Endothelial cell of umbilical vein (primary cell): ENCODE results near the gene HAP1. TPM values are rescaled to one million over a fixed set of nuclear protein-coding genes. Genes with fewer than 3 reads are reported as not detected.

Source experiments
- BruUV-seq: library from RNA; stranded (reverse); fragments of 400-500 nt; replicated peaks from 2 replicates; lab custom pipeline; 2021; lab: Mats Ljungman, UMichigan
- CTCF ChIA-PET: fragments of 300-600, 350-600 bp; sonication (Branson Sonifier 250); formaldehyde crosslinking; loops from one replicate; lab custom pipeline; 2021; ENCODE audit warnings: antibody characterized with exemption, inconsistent platforms; lab: Charles Lee
- POLR2A ChIA-PET: fragments of 300-600, 350-600 bp; sonication (Branson Sonifier 250); formaldehyde crosslinking; loops from one replicate; lab custom pipeline; 2021; ENCODE audit warnings: antibody characterized with exemption, inconsistent platforms; lab: Charles Lee
- DNase-seq: peaks from one replicate; pipeline ENCODE4 v3.0.0-alpha.2; 2011; ENCODE audit warnings: low read depth, low spot score
- FAIRE-seq: peaks from 2 replicates; lab custom pipeline; 2011; peaks lifted over from hg19 to GRCh38; lab: Jason Lieb, UNC
- H2AFZ ChIP-seq: 2 replicates; pipeline ENCODE4 v1.6.0; 2012; ENCODE audit warnings: low read depth, low read length, control low read depth, inconsistent platforms
- H3K27ac ChIP-seq: 2 replicates; pipeline ENCODE4 v1.5.1; 2011; ENCODE audit warnings: low read depth, mild to moderate bottlenecking, control low read depth, low read length, moderate library complexity; ENCODE audit not compliant: insufficient read depth
- H3K27me3 ChIP-seq, 2 experiments: 2 replicates each; pipeline versions ENCODE4 v1.6.0 to v1.6.1; 2011; ENCODE audit warnings: low read length in 2 of 2, mixed read lengths in 1 of 2; ENCODE audit not compliant: control insufficient read depth in 2 of 2, insufficient read depth in 2 of 2
- H3K36me3 ChIP-seq, 2 experiments: 2 replicates in 1 of 2; 3 replicates in 1 of 2; pipeline ENCODE4 v1.5.1; 2011; ENCODE audit warnings: low read length in 2 of 2, mild to moderate bottlenecking in 1 of 2, moderate library complexity in 1 of 2; ENCODE audit not compliant: control insufficient read depth in 2 of 2, insufficient read depth in 2 of 2; ENCODE audit errors: extremely low read depth in 1 of 2
- H3K4me1 ChIP-seq: 3 replicates; pipeline ENCODE4 v1.5.1; 2011; ENCODE audit warnings: mild to moderate bottlenecking, low read length; ENCODE audit not compliant: control insufficient read depth, insufficient read depth; ENCODE audit errors: extremely low read depth
- H3K4me2 ChIP-seq: 2 replicates; pipeline ENCODE4 v1.6.1; 2011; ENCODE audit warnings: low read length, control low read depth, mixed read lengths; ENCODE audit not compliant: insufficient read depth
- H3K4me3 ChIP-seq, 3 experiments: fragments of 200-600 bp in 1 of 3; sonication (generic), shearing (Covaris generic) in 1 of 3; replicated peaks in 1 of 3; 2 replicates each; pipeline ENCODE4 v1.5.1; 2011 to 2016; ENCODE audit warnings: control low read depth in 3 of 3, low read length in 3 of 3, mild to moderate bottlenecking in 2 of 3, inconsistent platforms in 1 of 3, low read depth in 1 of 3, moderate library complexity in 1 of 3; ENCODE audit not compliant: insufficient read depth in 1 of 3
- H3K79me2 ChIP-seq: 2 replicates; pipeline ENCODE4 v1.6.0; 2012; ENCODE audit warnings: low read length, inconsistent platforms; ENCODE audit not compliant: control insufficient read depth, insufficient read depth
- H3K9ac ChIP-seq: replicated peaks from 2 replicates; pipeline ENCODE3; 2011; ENCODE audit warnings: low read length, control low read depth; ENCODE audit not compliant: insufficient read depth; ENCODE audit errors: extremely low read depth
- H3K9me1 ChIP-seq: replicated peaks from 3 replicates; pipeline ENCODE4 v1.6.0; 2011; ENCODE audit warnings: mild to moderate bottlenecking, low read length; ENCODE audit not compliant: control insufficient read depth, insufficient read depth; ENCODE audit errors: extremely low read depth
- H3K9me3 ChIP-seq: replicated peaks from 2 replicates; pipeline ENCODE4 v1.5.1; 2012; ENCODE audit warnings: low read length, inconsistent platforms; ENCODE audit not compliant: control insufficient read depth, insufficient read depth
- H4K20me1 ChIP-seq: replicated peaks from 2 replicates; pipeline ENCODE3; 2011; ENCODE audit warnings: mild to moderate bottlenecking, low read length; ENCODE audit not compliant: control insufficient read depth, insufficient read depth; ENCODE audit errors: extremely low read depth
- EZH2 ChIP-seq: IDR thresholded peaks from 2 replicates; pipeline ENCODE4 v1.6.1; 2012; ENCODE audit warnings: borderline replicate concordance, low read depth, mild to moderate bottlenecking, moderate library complexity, low read length, inconsistent platforms; ENCODE audit not compliant: severe bottlenecking
- FOS ChIP-seq: IDR thresholded peaks from 2 replicates; pipeline ENCODE4 v1.6.1; 2011; ENCODE audit warnings: mild to moderate bottlenecking, low read length, moderate library complexity, borderline replicate concordance; ENCODE audit not compliant: insufficient read depth
- GATA2 ChIP-seq: IDR thresholded peaks from 2 replicates; pipeline ENCODE4 v1.7.0; 2011; ENCODE audit warnings: low read depth, mild to moderate bottlenecking, moderate library complexity, mixed read lengths, low read length; ENCODE audit not compliant: insufficient read length, insufficient read depth
- MAX ChIP-seq: IDR thresholded peaks from 2 replicates; pipeline ENCODE4 v1.6.1; 2011; ENCODE audit not compliant: insufficient read depth, insufficient read length
- POLR2A ChIP-seq: IDR thresholded peaks from 2 replicates; pipeline ENCODE4 v1.6.1; 2012; ENCODE audit warnings: low read depth, mild to moderate bottlenecking, control low read depth, low read length
- POLR2AphosphoS5 ChIP-seq: IDR thresholded peaks from 2 replicates; pipeline ENCODE4 v1.6.1; 2012; ENCODE audit warnings: low read depth, mild to moderate bottlenecking, control low read depth, low read length, moderate library complexity; ENCODE audit not compliant: insufficient read depth
- dilution Hi-C: fragments of 300-500 bp; cut with MboI; formaldehyde crosslinking; loops from one replicate; pipeline ENCODE4 v1.15.0; 2019; ENCODE audit warnings: low sequenced_read_pairs; ENCODE audit not compliant: extremely low pct_ligation_motif_present
- intact Hi-C: fragments of 100-400 bp; cut with micrococcal nuclease; formaldehyde crosslinking; loops from one replicate; pipeline ENCODE4 v1.10.0; 2022
- polyA plus RNA-seq, 4 experiments: library from polyadenylated mRNA; depleted of rRNA in 3 of 4; stranded (reverse) in 3 of 4; unstranded in 1 of 4; fragments of >200 nt; gene quantifications; 2 replicates each; pipeline versions ENCODE4 v1.2.1 to v1.2.3, GENCODE V29; 2011 to 2012; ENCODE audit warnings: missing spikeins in 1 of 4
- total RNA-seq: library from RNA; stranded (reverse); gene quantifications from 2 replicates; pipeline ENCODE4 v1.2.3, GENCODE V29; 2021
- TF ChIP-seq, protein P1 (sequence below), 2 donors: IDR thresholded peaks; 1 replicate in 1 of 2; 2 replicates in 1 of 2; pipeline ENCODE4 v1.5.1; 2011; ENCODE audit warnings: low read length in 2 of 2, mild to moderate bottlenecking in 2 of 2, moderate library complexity in 2 of 2, control low read depth in 1 of 2, inconsistent platforms in 1 of 2, low read depth in 1 of 2; ENCODE audit not compliant: insufficient read depth in 1 of 2; ENCODE audit errors: extremely low read depth in 1 of 2

Gene HAP1
- total and polyA plus RNA-seq, 2 donors (not counting 3 experiments of a cell fraction or from before 2014, with no cell fraction given): 0.07 to 0.24 TPM

DNA sequence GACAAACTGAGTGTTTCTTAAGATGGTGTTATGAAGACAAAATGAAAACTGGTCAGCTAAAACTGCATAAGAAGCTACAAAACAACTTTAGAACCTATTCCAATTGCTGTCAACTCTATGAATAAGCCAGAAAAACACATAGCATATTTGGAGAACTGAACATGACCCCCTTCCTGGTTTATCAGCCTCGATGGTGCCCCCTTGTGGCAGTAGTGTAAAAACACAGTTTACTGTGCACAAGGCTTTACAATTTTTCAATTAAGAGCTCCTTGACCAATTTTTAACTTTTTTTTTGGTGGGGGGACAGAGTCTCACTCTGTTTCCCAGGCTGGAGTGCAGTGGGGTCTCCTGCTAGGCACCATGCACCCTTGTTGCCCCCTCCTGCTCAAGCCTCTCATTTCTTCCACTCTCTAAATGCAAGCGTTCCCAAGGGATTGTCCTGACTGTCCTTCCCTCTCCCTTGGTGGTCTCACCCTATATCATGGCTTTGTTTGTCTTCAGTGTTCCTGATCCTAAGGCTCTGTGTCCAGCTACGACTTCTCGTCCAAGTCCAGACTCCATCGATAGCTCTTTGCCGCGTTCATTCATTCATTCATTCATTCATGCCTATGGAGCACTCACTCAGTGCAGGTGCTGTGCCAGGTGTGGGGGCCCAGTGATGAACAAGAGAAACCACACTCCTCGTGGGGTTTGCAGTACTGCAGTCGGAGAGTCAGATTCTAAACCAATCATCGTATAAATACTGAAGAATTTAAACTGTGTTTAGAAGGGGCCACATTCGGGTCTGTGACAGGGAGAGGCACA is 38.3 kb downstream of the HAP1 start:
- Histone ChIP-seq H3K4me3 (no peak overlapping the region), H3K9me3 (no peaks in the 10 kb centered on the region), H4K20me1 (peaks cover under 1% of the 10 kb centered on the region), H3K4me1 (no peaks in the 10 kb centered on the region), H3K27me3 (no peaks in the 10 kb centered on the region), H3K9me1 (no peaks in the 10 kb centered on the region), H3K79me2 (peaks cover under 1% of the 10 kb centered on the region), H3K27ac (no peak overlapping the region), H3K4me2 (no peak overlapping the region), H3K9ac (no peak overlapping the region), H3K36me3 (peaks cover 18% of the 10 kb centered on the region in 2 experiments), H2AFZ (no peak overlapping the region)
- CTCF ChIA-PET: interaction anchor here (0.6 to 2.2 kb wide), 24 partner anchors 11 to 839 kb away, joined by 3 to 71 read pairs (median 5); partner anchors contain the start of genes HAP1, JUP and P3H4
- DNase-seq: peak; percentile 58
- FAIRE-seq: no peak
- intact Hi-C loops: no loop called here
- dilution Hi-C loops: no loop called here
- BruUV-seq: no TSS peak
- no peak for TF ChIP-seq GATA2
- peak; percentile 28 for TF ChIP-seq POLR2A
- no peak for TF ChIP-seq EZH2
- TF ChIP-seq MAX: no peak
- TF ChIP-seq, protein P1, sequence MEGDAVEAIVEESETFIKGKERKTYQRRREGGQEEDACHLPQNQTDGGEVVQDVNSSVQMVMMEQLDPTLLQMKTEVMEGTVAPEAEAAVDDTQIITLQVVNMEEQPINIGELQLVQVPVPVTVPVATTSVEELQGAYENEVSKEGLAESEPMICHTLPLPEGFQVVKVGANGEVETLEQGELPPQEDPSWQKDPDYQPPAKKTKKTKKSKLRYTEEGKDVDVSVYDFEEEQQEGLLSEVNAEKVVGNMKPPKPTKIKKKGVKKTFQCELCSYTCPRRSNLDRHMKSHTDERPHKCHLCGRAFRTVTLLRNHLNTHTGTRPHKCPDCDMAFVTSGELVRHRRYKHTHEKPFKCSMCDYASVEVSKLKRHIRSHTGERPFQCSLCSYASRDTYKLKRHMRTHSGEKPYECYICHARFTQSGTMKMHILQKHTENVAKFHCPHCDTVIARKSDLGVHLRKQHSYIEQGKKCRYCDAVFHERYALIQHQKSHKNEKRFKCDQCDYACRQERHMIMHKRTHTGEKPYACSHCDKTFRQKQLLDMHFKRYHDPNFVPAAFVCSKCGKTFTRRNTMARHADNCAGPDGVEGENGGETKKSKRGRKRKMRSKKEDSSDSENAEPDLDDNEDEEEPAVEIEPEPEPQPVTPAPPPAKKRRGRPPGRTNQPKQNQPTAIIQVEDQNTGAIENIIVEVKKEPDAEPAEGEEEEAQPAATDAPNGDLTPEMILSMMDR (IDR thresholded peaks at IDR 0.05; ENCODE audit: extremely low read depth in 1 of 2, insufficient read depth in 1 of 2, low read depth in 1 of 2, low read length in 2 of 2): peak; percentile 72 to 82
- TF ChIP-seq FOS: no peak
- TF ChIP-seq POLR2AphosphoS5: peak; percentile 17
- POLR2A ChIA-PET: interaction anchor here (0.6 to 1.5 kb wide), 2 partner anchors 12 to 1151 kb away, joined by 3 read pairs; no protein-coding TSS in a partner anchor
